ENCODE measurements around the gene FHL3. TPM values are rescaled to one million over a fixed set of nuclear protein-coding genes. Genes with fewer than 3 reads are reported as not detected.
A peak's percentile ranks its signal among the peaks of the same experiment; 100 is the strongest.

FHL3 gene
- total RNA-seq, 1 experiment from 2014 or later, result 36.0 TPM

DNA sequence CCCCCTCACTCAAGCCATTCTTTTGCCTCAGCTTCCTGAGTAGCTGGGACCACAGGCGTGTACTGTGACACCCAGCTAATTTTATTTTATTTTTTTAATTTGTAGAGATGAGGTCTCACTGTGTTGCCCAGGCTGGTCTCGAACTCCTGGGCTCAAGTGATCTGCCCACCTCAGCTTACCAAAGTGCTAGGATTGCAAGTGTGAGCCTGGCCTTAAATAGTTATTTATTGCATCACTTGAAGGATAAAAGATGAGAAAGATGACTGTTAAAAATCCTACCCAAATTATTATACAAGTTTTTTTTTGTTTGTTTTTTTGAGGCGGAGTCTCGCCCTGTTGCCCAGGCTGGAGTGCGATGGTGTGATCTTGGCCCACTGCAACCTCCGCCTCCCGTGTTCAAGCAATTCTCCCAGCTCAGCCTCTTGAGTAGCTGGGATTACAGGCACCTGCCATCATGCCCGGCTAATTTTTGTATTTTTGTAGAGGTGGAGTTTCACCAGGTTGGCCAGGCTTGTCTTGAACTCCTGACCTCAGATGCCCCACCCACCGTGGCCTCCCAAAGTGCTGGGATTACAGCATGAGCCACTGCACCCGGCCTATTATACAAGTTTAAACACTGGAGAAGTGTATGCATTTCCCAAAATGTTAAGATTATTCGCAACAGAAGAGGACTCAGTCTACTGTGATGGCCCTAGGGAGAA is 9.6 kb upstream of the FHL3 start:
- DNase-seq (ENCODE audit: low read depth), result no peak

DNA sequence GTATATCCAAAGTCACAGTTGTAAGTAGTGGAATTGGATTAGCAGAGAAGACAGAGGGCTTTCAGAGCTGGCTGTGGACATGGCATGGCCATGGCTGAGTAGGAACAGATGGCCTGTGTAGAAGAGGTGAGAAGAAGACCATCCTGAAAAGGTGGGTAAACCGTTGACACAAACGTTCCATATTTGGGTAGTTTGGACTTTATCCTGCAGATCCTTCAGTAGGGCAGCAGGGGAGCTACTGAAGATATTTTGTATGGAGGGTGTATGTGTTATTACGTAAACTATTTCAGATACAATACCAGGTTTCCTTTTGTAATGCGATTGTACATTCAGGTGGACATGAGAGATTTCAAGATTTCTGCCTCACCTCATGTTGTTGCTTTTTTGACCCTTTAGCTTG is 8.9 kb upstream of the FHL3 start:
- DNase-seq (ENCODE audit: low read depth), result no peak

DNA sequence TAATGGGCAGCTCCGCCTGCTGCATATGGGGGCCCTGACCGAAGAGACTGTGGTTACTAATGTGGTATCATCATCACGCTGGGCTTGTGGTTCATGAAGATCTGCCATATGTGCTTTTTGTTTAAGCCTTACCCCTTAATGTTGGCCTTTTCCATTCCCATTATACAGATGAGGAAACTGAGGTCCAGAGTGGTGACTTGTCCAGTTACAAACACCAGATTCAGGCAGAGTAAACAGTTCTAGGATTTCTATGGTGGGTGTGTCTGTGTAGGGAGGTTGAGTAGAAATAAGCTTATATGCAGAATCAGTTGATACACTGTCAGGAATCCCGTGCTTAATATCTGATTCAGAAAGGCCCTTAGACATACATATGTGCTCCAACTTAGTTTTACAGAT is 7.9 kb upstream of the FHL3 start:
- no peak for DNase-seq (ENCODE audit: low read depth)

DNA sequence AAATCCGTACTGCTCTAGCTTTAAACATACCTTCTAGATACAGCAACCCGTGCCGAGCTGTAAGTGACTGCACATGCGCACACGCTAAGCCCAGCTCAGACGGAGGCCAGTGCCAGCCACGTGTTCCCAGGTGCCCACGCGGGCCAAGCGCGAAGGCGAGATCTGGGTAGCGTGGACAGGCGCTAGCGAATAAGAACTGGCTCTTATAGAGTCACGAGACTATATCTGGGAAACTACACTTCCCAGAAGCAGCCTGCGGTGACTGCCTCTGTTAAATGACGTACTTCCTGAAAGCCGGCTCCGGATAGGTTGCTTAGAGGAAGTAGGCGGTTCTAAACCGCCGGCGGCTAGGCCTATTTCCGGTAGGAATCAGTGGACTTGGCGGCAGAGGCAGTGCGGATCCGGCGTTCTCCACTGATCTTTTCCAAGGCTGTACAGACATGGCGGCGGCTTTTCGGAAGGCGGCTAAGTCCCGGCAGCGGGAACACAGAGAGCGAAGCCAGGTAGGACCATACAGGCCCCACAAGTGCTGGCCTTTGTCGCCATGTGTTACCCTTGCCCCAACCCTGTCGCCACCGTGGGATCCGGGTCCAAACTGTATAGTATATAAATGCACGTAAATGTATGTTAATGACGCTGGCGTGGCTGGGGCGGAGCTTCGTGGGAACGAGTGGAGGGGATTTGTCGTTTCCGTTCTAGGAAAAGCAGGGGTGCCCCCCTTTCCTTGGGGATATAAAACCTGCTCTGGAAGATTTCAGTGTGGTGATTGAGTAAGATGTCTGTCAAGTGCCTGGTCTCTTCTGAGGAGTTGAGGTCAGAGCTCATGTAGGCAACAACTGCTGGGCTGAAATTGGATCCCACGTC is 7.3 kb upstream of the FHL3 start, which contains the start of gene UTP11:
Gene UTP11 (plus strand): TSS at position 372 of the 864 bp plus-strand sequence. CDS start 69 bp downstream, at position 441.
- peak; percentile 98 for DNase-seq (ENCODE audit: low read depth)

DNA sequence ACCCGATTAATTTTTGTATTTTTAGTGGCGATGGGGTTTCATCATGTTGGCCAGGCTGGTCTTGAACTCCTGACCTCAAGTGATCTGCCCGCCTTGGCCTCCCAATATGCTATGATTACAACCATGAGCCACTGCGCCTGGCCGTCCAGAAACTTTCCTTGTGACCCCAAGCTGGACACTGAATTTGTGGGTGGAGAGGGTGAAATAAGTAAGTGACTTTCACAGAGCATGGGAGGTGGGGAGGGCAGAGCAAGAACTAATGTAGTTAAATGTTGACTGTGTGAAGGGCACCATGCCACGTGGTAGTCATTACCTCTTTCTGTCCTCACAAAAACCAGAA is 4.5 kb upstream of the FHL3 start:
- DNase-seq (ENCODE audit: low read depth), result no peak

DNA sequence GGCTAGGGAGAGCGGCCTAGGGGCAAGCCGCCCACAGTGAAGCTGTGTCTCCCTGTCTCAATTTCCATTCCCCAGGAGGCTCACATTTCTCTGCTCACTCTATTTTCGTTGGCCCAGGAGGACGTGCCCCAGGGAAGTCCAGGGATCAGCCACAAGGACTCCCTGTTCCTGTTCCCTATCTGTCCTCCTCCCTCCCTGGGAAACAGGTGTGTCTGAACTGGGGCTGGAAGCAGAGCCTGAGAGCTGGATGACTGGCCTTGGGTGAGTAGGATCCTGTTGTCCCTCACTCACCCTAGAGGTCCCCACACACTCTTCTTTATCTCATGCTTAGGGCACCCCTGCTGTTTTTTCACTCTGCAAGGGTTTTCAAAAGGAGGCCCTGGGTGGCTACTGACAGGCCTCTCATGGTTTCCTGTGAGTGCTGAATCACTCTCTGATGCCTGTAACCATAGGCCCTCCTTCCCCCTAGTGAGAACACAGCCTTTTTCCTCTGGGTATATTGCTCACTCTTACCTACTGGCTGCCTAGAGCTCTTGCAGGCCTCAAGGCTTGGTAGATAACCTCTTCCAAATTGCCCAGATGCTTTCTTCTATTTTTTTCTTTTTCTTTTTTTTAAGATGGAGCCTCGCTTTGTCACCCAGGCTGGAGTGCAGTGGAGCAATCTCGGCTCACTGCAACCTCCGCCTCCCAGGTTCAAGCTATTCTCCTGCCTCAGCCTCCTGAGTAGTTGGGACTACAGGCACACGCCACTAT is 4.0 kb upstream of the FHL3 start:
- peak; percentile 91 for DNase-seq (ENCODE audit: low read depth)

DNA sequence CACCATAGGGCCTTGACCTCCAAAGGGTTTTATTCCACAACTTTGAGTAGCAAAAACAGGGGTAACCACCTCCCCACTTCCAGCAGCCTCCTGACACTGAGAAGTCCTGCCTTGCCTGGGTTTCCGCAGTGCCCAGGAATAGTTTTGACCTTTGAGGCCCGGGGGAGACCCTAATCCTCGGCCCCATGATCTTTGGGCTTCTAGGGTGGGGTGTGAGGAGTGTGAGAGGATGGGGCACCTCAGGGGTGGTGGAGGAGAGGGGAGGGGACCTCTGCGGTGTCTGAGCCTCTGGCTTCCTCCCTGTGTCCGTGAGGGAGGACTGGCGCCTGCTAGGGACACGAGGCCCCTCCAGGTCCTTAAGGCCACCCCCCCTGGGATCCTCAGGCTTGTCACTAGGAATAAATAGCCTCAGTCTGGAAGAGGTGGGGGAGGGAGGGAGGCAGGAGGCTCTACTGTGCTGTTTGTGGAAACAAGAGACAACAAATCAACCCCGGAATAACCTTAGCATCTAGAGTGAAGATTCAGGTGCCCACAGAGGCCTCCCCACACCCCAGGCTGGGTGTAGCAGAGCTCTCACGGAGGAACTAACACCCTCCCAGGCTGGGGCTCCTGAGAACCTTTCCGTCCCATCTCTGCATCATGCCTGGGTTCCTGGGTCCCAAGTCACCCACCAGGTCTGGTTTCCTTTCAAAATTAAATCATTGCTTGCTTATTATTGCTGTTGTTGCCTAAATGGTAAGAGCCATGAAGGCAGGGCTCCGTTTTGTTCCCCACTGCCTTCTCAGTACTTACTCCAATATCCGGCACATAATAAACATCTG is 904 bp upstream of the FHL3 start:
- no peak for DNase-seq (ENCODE audit: low read depth)

DNA sequence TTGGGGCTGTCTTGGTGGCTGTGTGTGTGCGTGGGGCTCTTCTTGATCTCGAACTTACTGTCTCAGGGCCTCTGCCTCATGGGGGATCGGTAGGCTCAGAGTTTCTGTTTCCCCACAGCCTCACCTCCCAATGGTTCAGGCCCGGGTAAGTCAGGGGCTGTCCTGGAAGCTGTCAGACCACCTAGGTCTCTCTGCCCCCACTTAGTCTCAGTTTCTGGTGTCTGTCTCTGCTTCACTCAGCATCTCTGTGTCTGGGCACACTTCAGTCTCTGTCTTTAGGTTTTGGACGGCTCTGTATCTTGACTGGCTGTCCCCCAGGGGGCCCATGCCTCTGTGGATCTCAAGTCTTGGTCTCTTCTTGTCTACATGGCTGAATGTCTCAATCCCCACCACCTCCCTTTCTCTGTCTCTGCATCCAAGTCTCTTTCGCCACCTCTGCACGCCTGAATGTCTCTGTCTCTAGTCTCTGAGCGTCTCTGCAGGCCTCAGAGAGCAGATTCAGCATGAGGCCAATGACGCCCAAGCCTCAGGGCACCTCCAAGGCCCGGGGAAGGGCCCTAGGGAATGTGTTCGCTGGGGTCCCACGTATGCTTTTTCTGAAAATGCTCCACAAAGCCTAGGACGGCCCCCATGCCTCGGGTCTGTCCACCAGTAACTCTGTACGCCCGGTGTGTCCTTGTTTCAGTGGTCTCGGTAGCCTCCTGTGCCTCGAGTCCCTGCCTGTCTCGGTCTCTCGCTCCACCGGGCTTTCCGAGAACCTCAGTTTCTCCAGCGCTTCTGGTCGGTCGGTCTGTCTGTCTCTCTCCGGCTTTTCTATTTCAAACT is 818 bp downstream of the FHL3 start:
- no peak for DNase-seq (ENCODE audit: low read depth)

DNA sequence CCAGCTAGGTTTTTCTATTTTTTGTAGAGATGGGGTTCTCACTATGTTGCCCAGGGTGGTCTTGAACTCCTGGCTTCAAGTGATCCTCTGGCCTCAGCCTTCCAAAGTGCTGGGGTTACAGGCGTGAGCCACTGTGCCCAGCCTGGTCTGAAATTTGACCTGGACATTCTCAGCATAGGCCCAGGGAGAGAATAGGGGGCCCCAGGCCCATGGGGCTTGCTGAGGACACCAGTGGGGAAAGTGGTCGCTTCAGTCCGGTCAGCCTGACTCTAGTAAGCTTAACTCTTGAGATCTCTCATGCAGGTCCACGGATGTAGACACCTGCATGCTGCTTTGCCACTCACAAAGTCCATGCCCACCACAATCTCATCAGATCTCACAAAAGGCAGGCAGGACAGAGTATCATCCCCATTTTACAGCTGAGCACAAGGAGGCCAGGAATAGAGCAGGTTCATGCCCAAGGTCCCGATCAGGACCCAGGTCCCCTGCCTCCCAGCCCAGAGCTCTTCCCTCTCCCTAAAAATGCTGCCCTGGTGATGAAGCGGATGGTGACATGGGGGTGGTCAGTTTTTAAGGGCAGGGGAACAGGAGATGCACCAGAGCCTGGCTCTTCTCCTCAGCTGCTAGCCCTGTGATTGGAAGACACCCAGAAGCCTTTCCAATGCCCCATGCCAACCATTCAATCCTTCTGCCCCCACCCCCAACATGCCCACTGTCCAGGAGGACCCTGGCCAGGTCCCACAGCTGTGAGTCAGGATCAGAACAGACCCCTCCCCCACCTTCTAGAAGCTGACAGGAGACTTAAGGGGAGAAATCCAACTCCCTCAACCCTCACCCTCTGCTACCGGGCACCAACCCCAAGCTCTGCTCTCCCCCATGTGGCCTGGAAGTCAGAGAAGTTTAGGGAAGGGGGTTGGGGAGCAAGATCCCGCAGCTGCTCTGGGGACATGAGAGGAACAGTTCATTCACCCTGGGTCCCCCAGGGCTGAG is 1.8 kb downstream of the FHL3 start:
- no peak for DNase-seq (ENCODE audit: low read depth)

DNA sequence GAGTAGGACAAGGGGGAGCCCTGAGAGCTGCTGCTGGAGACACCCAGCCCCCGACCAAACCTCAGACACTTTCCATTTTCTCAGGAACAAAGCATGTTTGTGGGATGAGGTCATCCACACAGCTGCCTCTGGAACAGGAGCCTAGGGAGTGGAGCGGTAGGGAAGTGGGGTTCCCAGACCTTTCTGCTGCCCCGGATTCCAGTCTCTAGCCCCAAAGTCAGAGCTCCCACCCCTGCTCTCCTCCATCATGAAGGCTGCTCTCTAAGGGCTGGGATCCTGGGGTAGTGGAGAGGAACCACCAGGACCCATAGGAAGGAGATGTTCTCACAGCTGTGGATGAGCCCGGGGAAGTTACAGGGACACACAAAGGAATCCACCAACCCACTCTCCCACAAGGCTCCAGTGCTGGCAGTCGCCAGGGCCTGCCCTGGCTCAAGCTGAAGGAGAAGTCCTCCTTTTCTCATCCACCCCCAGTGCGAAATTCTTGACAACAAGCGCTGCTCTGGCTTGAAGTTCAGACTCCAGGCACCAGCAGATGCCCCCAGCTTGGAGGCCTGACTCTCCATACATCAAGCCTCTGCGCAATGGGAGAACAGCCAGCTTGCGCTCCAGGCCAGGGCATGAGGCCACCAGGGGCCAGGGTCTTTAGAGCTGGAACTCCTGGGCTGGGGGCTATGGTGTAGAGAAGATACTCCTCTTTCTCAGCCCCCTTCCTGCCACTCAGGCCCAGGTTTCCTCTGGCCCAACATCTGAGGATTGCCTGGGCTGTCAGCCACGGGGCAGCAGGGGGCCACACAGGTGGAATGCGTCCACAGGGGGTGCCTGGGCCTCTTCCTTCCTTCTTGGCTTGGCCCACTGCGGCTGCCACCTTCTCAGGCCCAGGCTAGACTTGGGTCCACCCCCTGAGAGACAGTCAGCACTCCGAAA is 4.5 kb downstream of the FHL3 start:
- DNase-seq (ENCODE audit: low read depth), result peak; percentile 87

DNA sequence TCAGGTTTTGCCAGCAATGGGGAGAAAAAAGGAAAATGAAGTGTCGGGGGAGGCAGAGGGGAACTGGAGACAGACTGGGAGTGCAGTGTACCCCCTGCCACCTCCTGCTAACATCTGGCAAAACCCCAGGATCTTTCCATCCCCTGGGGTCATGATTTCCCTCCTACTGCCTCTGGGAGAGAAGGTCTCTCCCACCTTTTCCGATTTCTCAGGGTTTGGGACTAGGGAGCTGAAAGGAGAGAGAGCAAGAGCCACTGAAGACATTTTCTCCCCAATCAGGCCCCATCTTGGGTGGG is 5.1 kb downstream of the FHL3 start:
- no peak for DNase-seq (ENCODE audit: low read depth)

DNA sequence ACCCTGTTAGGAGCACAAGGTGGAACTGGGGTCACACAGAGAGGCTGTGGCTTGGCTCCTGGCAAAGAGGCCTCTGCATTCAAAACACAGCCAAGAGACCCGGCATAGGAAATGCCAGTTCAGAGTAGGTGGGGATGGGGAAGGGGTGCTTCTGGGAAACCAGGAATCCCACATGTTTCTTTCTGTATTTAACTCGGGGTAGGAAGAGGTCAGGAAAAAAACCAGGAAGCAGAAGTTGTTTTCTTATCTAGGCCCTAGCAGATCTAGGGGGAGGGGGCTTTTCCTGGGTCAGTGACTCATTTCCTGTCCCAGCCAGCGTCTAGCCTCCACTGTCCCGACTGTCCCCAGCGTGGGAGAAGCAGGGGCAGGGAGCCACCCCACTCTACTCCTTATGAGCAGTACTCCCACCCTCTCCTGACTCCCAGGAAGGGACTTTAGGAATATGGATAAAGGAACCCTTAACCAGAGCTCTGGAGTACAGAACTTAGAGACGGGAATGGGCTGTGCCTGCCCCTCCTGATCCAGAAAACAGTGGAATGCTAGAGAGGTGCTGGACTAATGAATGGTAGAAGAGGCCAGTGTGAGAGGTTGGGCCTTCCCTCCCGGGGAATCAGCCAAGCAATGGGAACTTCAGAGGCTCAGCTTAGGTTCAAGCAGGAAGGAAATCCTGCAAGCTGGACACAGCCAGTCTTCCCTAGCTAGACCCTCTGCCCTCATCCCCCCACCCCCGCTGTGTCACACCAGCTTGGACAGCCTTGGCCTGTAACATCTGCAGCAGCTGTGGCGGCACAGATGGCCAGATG is 5.7 kb downstream of the FHL3 start:
- DNase-seq (ENCODE audit: low read depth), result peak; percentile 81

DNA sequence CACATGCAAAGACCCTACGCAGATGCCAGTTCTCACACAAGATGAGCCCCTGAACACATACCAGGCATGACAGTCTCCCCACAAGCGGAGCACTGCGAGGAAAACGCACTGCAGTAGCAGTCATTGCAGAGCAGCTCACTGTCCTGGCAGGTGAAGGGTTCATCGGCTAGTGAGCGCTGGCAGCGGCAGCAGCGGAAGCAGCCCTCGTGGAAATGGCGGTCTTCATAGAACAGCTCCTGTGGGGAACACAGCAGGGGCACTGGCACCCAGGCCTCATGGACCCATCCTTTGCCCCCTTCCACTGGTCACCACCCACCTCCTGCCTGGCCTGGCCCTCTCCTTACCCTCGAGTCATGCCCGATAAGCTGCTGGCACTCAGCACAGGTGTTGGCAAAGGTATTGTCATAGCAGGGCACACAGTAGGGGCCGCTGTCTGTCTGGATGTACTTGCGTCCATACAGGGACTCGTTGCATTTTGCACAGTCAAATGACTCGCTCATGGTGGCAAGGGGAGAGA is 6.3 kb downstream of the FHL3 start:
- DNase-seq (ENCODE audit: low read depth), result no peak

DNA sequence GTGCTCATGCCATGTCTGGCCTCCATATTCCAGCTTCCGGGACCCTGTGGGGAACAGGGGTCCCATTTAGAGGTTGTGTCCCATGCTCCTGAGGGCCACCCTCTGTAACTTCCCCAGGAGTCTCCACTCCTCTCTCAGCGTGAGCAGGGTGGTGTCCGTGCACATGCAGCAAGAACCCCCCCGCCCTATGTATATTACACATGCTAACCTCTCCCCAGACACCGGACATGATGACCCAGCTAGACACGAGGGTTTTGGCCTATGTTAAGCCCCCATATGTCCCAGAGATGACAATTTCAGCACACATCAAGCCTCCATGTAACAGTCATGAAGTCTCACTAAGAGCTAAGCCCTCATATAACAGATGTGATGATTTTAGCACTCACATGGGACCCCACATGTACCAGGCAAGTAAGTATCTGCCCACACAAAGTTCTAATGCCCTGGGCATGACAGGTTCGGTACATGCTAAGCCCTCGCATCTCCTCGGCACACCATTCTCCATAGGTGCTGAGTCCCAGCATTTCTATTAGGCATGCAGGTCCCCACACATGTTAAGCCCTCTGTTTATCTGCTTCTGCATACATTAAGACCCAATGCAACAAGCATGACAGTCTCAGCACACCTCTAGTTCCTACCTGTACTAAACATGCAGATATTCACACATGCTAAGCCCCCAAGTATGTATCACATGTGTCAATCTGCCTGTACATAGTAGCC is 7.1 kb downstream of the FHL3 start:
- DNase-seq (ENCODE audit: low read depth), result no peak

DNA sequence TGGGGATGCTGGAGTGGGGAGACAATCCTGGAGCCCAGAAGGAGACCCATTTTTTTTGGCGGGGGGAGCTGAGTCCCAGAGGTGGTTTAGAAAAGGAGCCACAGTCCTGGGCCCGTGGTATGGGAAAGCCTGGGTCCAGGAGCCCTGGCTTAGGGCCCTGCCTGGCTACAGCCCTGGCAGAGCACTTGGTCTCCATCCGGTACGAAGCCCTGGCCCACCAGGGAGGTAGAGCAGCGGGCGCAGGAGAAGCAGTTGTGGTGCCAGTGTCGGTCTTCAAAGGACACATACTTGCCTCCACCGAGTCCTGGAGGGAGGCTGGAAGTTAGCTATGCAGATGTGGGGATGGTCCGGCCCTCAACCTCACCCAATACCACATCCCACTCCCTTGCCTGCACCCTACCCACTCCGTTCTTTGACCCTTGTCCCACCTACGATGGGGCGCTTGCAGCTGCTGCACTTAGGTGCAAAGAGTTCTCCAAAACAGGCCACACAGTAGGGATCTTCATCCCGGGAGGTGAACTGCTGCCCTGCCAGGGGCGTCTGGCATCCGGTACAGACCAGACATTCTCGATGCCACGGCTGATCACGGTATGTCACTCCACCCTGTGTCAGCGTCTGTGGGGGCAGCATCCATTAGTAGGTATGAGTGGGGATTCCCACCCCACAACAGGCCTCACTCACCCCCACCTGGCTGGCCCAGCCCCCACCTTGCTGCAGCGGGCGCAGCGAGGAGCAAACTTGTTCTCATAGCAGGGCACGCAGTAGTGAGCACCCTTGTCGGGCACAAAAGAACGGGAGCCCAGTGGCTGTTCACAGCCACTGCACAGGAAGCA is 7.8 kb downstream of the FHL3 start:
- DNase-seq (ENCODE audit: low read depth), result no peak
